Activated CD8-positive, alpha-beta T cell treated with anti-CD3 and anti-CD28 coated beads for 36 hours (primary cell): ENCODE measurements around the gene GALNTL6. TPM values are rescaled to one million over a fixed set of nuclear protein-coding genes. Genes with fewer than 3 reads are reported as not detected.

ENCODE experiments used
- ATAC-seq: fragments of 200-7000 bp; cut with Tn5 transposase; one replicate; pipeline ENCODE4 v1.10.0; 2021; ENCODE audit warnings: mild to moderate bottlenecking, moderate library complexity
- CTCF ChIA-PET: fragments of 350-600 bp; sonication (Branson Sonifier 250); formaldehyde crosslinking; loops from one replicate; lab custom pipeline; 2021; ENCODE audit warnings: antibody characterized with exemption; lab: Charles Lee
- POLR2A ChIA-PET: fragments of 350-600 bp; sonication (Branson Sonifier 250); formaldehyde crosslinking; loops from one replicate; lab custom pipeline; 2021; ENCODE audit warnings: antibody characterized with exemption; lab: Charles Lee
- DNase-seq: peaks from one replicate; pipeline ENCODE4 v3.0.0-alpha.2; 2020
- H3K27ac Mint-ChIP-seq: one replicate; pipeline ENCODE4 v1.8.0; 2021; ENCODE audit warnings: mild to moderate bottlenecking, mixed read lengths
- H3K27me3 Mint-ChIP-seq: one replicate; pipeline ENCODE4 v1.8.0; 2021; ENCODE audit warnings: mixed read lengths
- H3K36me3 Mint-ChIP-seq: one replicate; pipeline ENCODE4 v1.8.0; 2021; ENCODE audit warnings: low read depth, mixed read lengths
- H3K4me1 Mint-ChIP-seq: one replicate; pipeline ENCODE4 v1.8.0; 2021; ENCODE audit warnings: low read depth, mixed read lengths
- H3K4me3 Mint-ChIP-seq: one replicate; pipeline ENCODE4 v1.8.0; 2021; ENCODE audit warnings: mild to moderate bottlenecking, moderate library complexity, mixed read lengths
- H3K9me3 Mint-ChIP-seq: one replicate; pipeline ENCODE4 v1.8.0; 2021; ENCODE audit warnings: mixed read lengths
- CTCF ChIP-seq: fragments of 200-600 bp; IDR thresholded peaks from one replicate; pipeline ENCODE4 v1.8.0; 2022; ENCODE audit warnings: antibody characterized with exemption, mild to moderate bottlenecking
- intact Hi-C: fragments of 100-400 bp; cut with micrococcal nuclease; formaldehyde crosslinking; loops from one replicate; pipeline ENCODE4 v1.10.0; 2022
- total RNA-seq, 2 experiments: library from RNA; stranded (reverse); gene quantifications; one replicate each; pipeline ENCODE4 v1.2.3, GENCODE V29; 2021

Gene GALNTL6
- total RNA-seq, 2 experiments from 2014 or later: not detected

- CTCF ChIA-PET: no interaction called here
- no peak for DNase-seq
- POLR2A ChIA-PET: no interaction called here
- peaks cover 4% of the 10 kb centered on the region for H3K36me3 Mint-ChIP-seq
- H3K4me3 Mint-ChIP-seq: no peak overlapping the region
- peaks cover 8% of the 10 kb centered on the region for H3K9me3 Mint-ChIP-seq
- intact Hi-C loops: no loop called here
- TF ChIP-seq CTCF: no peak
- no peak for ATAC-seq
- H3K27ac Mint-ChIP-seq: no peak overlapping the region
- no peaks in the 10 kb centered on the region for H3K27me3 Mint-ChIP-seq
- no peaks in the 10 kb centered on the region for H3K4me1 Mint-ChIP-seq
Observed at GRCh38 chr4:173073939-173074500, 1260.8 kb downstream of the GALNTL6 start.

- CTCF ChIA-PET: no interaction called here
- Mint-ChIP-seq H3K9me3 (peaks cover 6% of the 10 kb centered on the region), H3K27ac (no peak overlapping the region), H3K4me3 (no peak overlapping the region), H3K36me3 (peaks cover 3% of the 10 kb centered on the region), H3K4me1 (no peaks in the 10 kb centered on the region), H3K27me3 (no peaks in the 10 kb centered on the region)
- intact Hi-C loops: no loop called here
- no peak for DNase-seq
- POLR2A ChIA-PET: no interaction called here
- no peak for ATAC-seq
- no peak for TF ChIP-seq CTCF
Observed at GRCh38 chr4:173074501-173074946, 1261.3 kb downstream of the GALNTL6 start.

GRCh38 chr4:173076903-173077634, 1263.9 kb downstream of the GALNTL6 start:
- intact Hi-C loops: no loop called here
- Mint-ChIP-seq H3K27ac (no peak overlapping the region), H3K36me3 (no peaks in the 10 kb centered on the region), H3K27me3 (no peaks in the 10 kb centered on the region), H3K4me1 (no peaks in the 10 kb centered on the region), H3K4me3 (no peak overlapping the region), H3K9me3 (peaks cover 1% of the 10 kb centered on the region)
- TF ChIP-seq CTCF: no peak
- POLR2A ChIA-PET: no interaction called here
- CTCF ChIA-PET: no interaction called here
- DNase-seq: no peak
- ATAC-seq: no peak

- ChIA-PET CTCF (no interaction called here), POLR2A (no interaction called here)
- no peak overlapping the region for H3K27ac Mint-ChIP-seq
- H3K27me3 Mint-ChIP-seq: peaks cover 8% of the 10 kb centered on the region
- intact Hi-C loops: no loop called here
- H3K4me1 Mint-ChIP-seq: no peaks in the 10 kb centered on the region
- no peak for DNase-seq
- H3K4me3 Mint-ChIP-seq: no peak overlapping the region
- TF ChIP-seq CTCF: no peak
- H3K36me3 Mint-ChIP-seq: no peaks in the 10 kb centered on the region
- no peak for ATAC-seq
- no peaks in the 10 kb centered on the region for H3K9me3 Mint-ChIP-seq
Observed at GRCh38 chr4:173088144-173088543, 1274.9 kb downstream of the GALNTL6 start.
